GM15510 (cell line): Measurements from ENCODE around the gene CENPS.

Experiments used
- POLR2A ChIP-seq: IDR thresholded peaks from 3 replicates; pipeline ENCODE4 v1.6.1; 2011; ENCODE audit warnings: borderline replicate concordance; ENCODE audit not compliant: insufficient read length; ENCODE audit errors: extremely low read depth

Gene CENPS

DNA sequence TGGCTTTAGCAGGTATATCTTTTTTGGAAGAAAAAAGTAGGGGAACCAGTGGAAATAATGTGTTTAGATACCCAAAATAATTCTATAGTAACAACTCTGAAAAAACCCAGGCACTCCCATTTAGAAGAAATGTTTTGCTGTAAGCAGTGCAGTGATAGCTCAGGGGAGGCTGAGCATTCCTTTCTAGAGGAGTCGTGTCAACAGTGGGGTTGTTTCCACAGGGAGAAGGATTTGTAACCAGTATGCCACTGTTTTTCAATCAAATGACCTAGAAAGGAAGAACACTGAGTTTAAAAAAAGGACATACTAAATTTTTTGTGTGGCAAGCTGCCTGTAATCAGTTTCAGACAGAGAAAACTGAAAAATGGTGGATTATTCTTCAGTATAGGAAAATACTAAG is 29.0 kb upstream of the CENPS start:
- TF ChIP-seq POLR2A = no peak

DNA sequence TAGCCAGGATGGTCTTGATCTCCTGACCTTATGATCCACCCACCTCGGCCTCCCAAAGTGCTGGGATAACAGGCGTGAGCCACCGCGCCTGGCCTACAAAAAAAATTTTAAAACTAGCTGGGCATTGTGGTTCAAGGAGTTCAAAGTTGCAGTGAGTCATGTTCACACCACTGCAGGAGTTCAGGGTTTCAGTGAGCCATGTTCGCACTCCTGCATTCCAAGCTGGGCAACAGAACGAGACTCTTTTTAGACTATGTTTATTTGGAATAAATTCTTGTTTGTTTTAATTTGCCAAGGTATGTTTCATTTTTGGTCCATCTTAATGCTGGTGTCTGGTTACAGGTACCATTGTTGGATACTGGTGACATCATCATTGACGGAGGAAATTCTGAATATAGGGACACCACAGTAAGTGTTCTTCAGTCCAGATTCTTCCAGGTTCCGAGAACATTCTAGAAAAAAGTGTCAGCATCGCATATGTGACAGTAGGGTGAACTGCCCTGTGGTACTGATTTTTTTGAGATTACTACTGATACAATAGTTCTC is 27.4 kb upstream of the CENPS start:
- TF ChIP-seq POLR2A = no peak

DNA sequence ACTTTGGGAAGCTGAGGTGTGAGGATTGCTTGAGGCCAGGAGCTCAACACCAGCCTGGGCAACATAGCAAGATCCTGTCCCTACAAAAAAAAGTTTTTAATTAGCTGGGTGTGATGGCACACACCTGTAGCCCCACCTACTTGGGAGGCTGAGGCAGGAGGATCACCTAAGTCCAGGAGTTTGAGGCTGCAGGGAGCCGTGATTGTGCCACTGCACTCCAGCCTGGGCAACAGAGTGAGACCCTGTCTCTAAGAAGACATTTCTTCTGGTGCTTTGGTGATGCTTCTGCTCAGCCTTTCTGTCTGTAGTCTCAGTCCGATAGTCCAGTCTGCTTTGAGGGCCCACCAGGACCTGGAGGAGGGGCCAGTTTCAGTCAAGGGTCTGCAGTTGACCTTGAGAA is 23.0 kb upstream of the CENPS start:
- TF ChIP-seq POLR2A = no peak

DNA sequence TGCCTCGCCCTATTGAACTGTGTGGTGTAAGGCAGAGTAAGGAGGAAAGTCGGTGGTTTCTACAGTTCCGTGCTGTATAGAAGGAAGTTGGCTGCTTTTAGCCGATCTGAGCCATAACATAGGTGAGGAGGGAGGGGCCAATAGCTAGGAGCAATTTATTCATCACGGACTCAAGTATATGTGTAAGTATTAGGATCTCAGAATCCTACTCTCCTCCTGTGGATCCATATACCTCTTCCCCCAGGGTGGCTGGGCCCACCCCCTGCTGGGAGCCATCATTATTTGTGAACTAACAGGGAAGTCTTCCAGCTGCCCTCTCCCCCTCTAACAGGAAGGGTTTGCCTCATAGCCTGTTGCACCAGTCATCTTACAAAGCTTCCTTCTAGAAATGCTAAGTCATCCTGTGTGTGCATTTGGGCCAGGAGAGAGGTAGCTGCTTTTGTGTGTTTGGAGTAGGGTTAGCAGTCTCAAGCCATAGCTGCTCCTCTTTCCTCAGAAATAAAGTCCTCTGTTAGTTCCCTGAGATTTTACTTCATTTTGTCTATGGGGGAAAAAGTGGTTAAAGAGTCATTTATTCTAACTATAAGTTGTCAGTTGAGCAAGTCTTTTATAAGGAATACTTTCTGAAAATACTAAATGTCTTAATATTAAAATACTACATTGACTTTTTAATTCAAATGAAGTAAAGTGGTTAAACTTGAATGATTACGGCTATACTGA is 14.9 kb upstream of the CENPS start:
- no peak for TF ChIP-seq POLR2A

DNA sequence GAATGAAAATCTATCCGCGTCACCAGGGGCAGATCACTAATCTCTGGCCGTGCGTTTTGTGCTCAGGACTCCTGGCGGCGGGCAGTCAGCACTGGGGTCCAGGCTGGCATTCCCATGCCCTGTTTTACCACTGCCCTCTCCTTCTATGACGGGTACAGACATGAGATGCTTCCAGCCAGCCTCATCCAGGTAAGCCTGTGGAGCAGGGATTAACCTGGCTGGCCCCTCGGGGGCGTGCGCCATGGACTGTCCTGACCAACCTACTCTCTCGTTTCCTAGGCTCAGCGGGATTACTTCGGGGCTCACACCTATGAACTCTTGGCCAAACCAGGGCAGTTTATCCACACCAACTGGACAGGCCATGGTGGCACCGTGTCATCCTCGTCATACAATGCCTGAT is 10.9 kb upstream of the CENPS start:
- TF ChIP-seq POLR2A = no peak

DNA sequence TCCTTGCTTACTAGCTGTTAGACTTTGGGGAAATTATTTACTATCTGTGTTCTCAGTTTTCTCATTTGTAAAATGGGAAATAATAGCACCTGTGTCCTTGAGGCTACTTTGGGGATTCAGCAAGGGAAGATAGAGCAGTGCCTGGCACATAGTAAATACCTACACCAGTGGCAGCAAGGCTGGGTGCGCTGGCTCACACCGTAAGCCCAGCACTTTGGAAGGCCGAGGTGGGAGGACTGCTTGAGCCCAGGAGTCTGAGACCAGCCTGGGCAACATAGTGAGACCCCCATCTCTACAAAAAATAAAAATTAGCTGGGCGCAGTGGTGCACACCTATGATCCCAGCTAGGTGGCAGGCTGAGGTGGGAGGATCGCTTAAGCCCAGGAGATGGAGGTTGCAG is 8.6 kb upstream of the CENPS start:
- TF ChIP-seq POLR2A = no peak

DNA sequence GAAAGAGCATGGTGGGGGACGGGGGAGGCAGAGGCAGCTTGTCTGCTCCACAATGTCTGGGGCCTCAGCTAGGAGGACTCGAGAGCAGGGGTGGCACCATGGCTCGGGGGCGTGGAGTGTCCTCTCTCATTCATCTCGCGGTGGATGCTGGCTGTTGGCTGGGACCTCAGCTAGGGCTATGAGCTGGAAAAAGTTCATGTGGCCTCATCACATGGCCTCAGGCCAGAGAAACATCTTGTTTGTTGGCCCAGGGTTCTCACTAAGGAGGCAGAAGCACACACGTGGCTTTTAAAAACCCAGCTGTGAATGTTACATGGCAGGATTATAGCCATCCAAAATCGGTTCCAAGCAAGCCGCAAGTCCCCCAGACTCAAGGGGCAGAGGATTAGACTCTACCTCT is 6.2 kb upstream of the CENPS start:
- TF ChIP-seq POLR2A = no peak

DNA sequence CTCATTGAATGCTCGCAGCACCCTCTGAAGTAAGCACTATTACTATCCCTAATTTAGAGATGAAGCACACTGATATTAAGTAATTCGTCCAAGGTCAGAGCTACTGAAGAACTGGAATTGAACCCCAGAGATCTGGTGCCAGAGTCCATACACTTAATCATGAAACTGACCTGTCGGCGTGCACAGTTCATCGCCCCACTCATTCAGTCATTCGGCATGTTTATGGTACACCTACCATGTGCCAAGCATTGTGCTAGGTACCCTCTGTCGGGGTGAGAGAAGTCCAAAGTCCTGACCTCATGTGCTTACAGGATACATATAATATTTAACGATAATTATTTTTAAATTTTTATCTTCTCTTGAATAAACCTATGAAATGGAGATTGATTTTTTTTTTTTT is 5.6 kb upstream of the CENPS start:
- no peak for TF ChIP-seq POLR2A

DNA sequence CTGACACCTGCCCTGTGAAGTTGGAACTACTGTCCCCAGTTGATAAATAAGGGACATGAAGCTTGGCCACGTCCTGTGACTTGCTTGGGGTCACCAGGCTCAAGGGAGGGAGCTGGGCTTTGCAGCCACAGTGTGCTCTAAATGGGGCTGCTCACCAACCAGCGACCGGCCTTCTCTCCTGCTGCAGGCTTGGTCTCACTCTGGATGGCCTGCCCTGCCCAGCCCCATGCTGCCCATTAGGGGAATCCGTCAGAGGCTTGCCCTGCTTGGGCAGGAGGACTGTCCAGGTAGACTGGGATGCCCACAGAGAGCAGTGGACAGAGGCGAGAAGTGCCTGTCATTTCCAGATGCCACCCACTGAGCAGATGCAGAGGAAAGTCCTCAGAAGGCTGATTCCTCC is 1.2 kb upstream of the CENPS start:
- no peak for TF ChIP-seq POLR2A

DNA sequence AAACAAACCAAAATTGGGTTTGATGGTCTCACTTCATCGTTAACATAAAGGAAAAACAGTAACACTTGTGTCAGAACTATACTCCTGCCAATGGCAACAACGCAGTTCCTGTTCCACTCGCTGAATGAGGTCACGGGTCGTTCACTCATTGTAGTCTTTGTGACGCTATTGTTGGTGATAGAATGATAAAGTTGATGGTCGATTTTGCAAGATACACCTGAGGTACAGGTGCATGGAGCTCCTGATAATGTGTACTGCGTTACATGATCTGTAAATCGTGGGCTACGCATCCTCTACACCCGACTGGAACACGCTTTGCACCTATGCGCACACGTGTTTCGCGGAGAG is 391 bp upstream of the CENPS start:
- TF ChIP-seq POLR2A = no peak

DNA sequence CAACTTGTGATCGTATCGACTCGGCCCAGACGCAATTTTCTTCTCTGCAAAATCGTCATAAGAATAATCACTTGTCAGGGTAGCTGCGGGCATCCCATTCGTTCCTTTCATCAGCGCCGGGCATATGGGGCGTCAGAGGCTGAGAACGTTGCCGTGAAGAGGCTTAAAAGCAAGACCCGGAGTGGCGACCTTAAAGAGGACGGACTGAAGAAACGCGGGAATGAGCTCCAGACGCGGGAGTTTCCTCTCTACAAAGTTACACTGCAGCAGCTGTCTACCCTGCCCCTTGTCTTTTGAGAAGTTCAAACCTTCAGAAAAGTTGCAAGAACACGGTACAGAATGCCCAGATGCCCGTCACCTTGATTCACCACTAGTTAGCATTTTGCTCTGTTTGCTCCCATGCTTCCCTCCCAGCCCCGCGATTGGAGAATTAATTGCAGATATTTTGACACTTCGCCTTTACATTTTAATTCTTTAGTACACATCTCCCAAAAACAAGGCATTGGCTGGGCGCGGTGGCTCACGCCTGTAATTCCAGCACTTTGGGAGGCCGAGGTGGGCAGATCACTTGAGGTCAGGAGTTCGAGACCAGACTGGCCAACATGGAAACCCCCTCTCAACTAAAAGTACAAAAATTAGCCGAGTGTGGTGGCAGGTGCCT is 967 bp downstream of the CENPS start:
- no peak for TF ChIP-seq POLR2A

DNA sequence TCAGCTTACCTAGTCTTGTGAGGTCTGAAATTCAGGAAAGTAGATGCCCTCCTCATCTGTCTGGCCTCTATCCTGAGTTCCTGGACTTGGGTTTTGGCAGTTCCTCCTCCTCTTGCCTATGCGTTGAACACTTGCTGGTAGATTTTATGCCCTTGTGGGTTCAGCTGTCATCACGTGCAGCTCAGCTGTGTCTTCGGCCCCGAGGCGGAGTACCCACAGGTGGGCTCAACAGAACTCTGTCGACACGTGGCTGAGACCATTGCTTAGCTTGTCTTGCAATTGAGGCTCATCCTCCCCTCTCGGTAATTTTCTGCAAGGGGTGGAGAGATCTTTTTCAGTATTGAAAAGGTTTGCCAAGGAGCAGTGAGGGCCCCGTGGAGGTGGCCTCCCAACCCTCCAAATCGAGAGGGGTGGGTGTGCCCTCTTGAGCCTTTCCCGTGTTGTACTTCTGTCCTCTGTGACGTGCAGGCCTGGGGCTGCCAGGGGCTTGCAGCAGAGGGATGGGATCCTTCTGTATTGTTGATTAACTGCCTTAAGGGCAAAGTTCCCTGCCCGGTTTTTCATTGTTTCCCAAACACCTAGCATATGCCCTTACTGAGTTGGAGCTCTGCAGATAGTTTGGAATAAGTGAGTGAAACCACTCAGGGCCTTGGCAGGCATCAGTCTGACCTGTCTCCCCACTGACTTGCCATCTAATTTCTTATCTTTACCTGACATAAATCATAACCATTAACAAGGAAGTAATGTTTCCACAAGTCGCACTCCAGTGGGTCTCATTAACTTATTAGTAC is 2.9 kb downstream of the CENPS start:
- TF ChIP-seq POLR2A = no peak

DNA sequence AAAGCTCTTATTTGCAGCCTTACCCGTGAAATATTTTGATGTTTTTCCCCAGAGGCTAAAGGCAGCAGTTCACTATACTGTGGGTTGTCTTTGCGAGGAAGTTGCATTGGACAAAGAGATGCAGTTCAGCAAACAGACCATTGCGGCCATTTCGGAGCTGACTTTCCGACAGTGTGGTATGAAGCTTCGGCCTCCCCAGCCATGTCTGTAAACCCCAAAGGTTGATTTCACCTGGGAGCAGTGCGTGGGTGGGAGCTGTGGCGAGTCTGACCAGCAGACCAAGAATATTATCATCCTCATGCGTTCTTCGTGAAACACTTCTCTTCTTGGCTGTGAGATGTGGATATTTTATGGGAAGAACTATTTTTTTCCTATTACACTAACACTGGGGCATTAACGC is 3.6 kb downstream of the CENPS start:
- no peak for TF ChIP-seq POLR2A

DNA sequence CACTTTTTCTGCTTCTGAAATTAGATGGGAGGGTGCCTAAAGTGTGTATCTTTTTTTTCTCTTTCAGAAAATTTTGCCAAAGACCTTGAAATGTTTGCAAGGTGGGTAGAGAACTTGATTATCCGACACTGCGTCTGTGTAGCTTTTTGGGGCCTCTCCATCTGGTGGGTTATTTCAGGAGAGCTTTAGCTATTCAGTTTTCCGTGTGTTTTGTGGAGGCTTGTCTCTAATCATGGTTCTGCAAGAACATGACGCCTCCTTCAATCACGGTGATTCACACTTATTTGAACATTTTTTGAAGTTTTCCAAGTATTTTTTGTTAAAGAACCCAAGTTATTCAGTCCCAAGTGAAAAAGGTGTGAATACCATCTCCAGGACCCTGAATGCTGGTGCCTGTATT is 4.4 kb downstream of the CENPS start:
- TF ChIP-seq POLR2A = no peak

DNA sequence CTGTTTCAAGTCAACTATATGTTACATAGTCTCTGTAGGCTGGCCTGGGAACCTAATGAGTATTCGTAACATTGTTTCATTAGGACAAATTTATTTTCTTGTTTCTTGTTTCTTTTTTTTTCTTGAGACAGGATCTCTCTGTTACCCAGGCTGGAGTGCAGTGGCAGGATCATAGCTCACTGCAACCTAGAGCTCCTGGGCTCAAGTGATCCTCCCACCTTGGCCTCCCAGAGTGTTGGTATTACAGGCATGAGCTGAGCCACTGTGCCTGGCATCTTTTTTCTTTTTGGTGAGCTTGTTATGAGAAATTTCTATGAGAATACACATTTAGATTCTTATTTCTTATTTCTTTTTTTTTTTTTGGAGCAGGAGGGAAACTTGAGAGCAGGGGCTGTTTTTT is 6.8 kb downstream of the CENPS start:
- TF ChIP-seq POLR2A = no peak

DNA sequence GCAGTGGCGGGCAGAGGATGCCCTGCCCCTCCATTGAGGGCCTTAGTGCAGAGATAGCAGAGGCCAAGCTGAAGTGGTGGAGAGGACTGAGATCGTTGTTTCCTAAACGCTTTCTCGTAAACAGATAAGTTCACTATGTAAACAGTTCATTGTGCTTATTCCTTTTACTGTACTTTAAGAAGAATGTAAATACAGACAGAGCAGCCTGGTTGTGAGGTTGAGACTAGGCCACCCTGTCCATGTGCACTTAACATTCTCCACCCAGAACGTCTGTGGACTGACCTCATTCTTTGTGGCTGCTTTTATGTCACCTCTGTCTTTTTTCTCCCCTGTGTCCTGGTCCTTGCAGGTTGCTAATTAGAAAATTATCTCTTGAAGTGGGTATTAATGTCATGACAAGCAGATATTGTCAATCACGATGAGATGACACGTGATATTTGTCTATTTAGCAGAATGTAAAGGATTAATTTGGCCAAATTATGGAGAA is 8.5 kb downstream of the CENPS start:
- no peak for TF ChIP-seq POLR2A

DNA sequence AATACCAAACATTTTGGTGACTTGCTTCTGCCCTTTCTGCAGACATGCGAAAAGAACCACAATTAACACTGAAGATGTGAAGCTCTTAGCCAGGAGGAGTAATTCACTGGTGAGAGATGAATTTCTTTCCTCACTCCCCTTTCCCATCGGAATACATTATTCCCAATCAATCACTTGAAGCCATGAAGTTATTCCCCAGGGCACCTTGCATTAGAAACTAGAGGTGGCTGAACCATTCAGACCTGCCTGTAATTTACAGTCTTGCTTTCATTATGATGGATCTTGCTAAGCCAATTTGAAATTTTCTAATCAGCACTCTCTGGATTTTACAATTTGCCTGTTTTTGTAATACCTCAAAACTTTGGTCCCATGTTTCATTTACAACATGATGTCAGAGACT is 10.1 kb downstream of the CENPS start:
- TF ChIP-seq POLR2A = no peak

DNA sequence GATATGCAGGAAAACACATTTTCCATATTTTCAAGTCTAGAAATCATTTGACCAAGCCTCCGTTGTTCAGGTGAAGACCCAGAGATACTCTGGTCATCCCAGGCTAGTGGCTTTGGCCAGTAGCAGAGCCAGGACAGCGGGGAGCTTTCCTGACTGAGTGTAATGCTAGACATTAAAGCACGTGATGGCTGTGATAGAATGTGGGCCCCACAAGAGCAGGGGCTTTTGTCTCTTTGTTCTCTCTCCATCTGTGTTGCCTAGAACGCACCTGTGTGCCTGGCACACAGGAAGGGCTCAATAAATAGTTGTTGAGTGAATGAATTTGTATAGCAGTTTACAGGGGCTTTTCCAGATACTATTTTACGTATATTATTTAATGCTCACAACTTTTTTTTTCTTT is 10.6 kb downstream of the CENPS start:
- TF ChIP-seq POLR2A = no peak
